ENCODE data around the gene NSMCE4A.

- TF ChIP-seq CTCF (IDR thresholded peaks at IDR 0.05) (no peak), POLR2AphosphoS5 (IDR thresholded peaks at IDR 0.05; ENCODE audit: low read depth, low read length) (no peak), REST (IDR thresholded peaks at IDR 0.05; ENCODE audit: insufficient read depth in 1 of 2, low read depth in 2 of 2, low read length in 1 of 2) (no peak), TCF7L2 (IDR thresholded peaks at IDR 0.05; ENCODE audit: low read depth, low read length) (no peak)
These were observed 26.0 kb downstream of the NSMCE4A start for GRCh38 chr10:121949049-121949448.
